ENCODE data around the gene HDAC10. TPM values are rescaled to one million over a fixed set of nuclear protein-coding genes. Genes with fewer than 3 reads are reported as not detected.
A peak's percentile ranks its signal among the peaks of the same experiment; 100 is the strongest.
"Not testable (repeated sequence)": the region's sequence is repeated elsewhere in the genome, so short reads cannot be mapped to it uniquely, and the experiment has no call there.

The HDAC10 gene
- total and polyA plus RNA-seq, 7 donors: 7.2 to 47.4 (median 12.5) TPM

DNA sequence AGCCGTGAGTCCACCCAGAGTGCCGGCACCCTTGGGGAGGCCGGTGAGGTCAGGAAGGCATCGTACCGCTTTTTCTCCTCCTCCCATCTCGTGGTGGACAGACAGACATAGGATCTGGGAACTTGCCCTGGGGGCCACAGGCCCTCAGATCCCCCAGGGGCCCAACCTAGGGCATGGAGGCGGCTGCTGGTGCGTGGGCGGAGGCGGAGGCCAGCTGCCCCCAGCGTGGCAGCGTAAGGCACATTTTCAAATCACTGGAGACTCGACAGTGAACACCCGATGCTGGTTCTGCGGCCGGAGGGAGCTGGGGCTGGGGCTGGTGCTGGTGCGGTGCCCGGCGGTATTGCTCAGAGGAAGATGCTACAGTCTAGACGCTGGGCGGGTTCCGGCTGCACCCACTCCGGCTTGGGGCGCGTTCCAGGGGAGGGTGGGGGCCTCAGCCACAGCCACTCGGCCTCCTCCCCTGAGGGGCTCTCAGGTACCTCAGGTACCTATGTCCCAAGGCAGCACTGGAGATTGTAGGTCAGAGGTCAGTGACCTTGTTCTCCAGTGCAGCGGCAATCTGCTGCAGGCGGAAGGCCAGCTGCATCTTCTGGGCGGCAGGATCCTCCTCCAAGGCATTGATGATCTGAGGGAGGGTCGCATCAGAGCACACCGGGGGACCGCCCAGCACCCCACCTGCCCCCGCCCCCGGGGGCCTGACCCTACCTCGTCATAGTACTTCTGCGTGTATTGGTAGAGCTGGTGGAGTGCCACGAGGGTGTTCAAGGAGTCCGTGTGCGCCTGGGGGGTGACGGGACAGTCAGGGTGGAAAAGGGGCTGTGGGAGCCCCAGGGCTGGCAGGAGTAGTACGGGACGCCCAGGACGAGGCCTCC lies 24.4 kb upstream of the HDAC10 start:
- Histone ChIP-seq H3K27me3 (peaks cover 4 to 26% (median 18%) of the 10 kb centered on the region in 3 donors), H3K36me3 (peaks cover 30 to 55% (median 45%) of the 10 kb centered on the region in 4 donors), H3K4me1 (peaks cover 0 to 26% (median 25%) of the 10 kb centered on the region in 4 donors), H3K9me3 (no peaks in the 10 kb centered on the region), H3K27ac (peak overlapping the region; percentile 6 to 65 (median 56)), H3K4me3 (no peak overlapping the region)
- DNase-seq: no peak
- TF ChIP-seq POLR2A (IDR thresholded peaks at IDR 0.05) (no peak), POLR2AphosphoS5 (IDR thresholded peaks at IDR 0.05) (no peak), EP300 (IDR thresholded peaks at IDR 0.05) (no peak)
- TF ChIP-seq, protein P1, sequence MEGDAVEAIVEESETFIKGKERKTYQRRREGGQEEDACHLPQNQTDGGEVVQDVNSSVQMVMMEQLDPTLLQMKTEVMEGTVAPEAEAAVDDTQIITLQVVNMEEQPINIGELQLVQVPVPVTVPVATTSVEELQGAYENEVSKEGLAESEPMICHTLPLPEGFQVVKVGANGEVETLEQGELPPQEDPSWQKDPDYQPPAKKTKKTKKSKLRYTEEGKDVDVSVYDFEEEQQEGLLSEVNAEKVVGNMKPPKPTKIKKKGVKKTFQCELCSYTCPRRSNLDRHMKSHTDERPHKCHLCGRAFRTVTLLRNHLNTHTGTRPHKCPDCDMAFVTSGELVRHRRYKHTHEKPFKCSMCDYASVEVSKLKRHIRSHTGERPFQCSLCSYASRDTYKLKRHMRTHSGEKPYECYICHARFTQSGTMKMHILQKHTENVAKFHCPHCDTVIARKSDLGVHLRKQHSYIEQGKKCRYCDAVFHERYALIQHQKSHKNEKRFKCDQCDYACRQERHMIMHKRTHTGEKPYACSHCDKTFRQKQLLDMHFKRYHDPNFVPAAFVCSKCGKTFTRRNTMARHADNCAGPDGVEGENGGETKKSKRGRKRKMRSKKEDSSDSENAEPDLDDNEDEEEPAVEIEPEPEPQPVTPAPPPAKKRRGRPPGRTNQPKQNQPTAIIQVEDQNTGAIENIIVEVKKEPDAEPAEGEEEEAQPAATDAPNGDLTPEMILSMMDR (IDR thresholded peaks at IDR 0.05): no peak
- 90 to 93% methylated on average over 43 of the region's 43 CpGs for WGBS, 2 donors
- intact Hi-C loops (cut with DNase I): loop anchor here (1.0 to 2.0 kb wide), 2 partner anchors 51 to 67 kb away; partner anchors contain the start of gene PPP6R2

DNA sequence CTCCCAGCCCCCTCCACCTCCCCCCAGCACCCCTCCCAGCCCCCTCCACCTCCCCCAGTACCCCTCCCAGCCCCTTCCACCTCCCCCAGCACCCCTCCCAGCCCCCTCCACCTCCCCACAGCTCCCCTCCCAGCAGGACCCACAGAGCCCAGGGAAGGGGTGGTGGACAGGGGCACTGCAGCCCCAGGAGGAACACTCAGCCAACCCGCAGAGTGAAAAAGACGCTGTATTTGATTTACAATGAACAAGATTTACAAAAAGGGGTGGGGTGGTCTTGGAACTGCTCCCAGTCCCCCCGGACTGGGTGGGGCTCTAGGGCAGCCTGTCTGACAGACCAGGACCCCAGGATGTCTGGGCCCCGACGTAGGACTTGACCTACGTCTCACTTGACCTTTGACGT lies 23.7 kb upstream of the HDAC10 start:
- no peak overlapping the region for H3K4me3 ChIP-seq
- peaks cover 25 to 49% (median 39%) of the 10 kb centered on the region in 4 donors for H3K36me3 ChIP-seq
- DNase-seq: no peak
- peaks cover 4 to 27% (median 21%) of the 10 kb centered on the region in 3 donors for H3K27me3 ChIP-seq
- TF ChIP-seq EP300 (IDR thresholded peaks at IDR 0.05) (no peak), POLR2A (IDR thresholded peaks at IDR 0.05) (no peak), POLR2AphosphoS5 (IDR thresholded peaks at IDR 0.05) (no peak)
- TF ChIP-seq, protein P1 (IDR thresholded peaks at IDR 0.05): peak in 1 of 4 experiments; percentile 4
- H3K27ac ChIP-seq: peak overlapping the region in 2 of 4 donors; percentile 34 to 38
- 69% methylated on average over 7 of the region's 7 CpGs for WGBS, 2 donors
- no peaks in the 10 kb centered on the region for H3K9me3 ChIP-seq
- peaks cover 0 to 31% (median 30%) of the 10 kb centered on the region in 4 donors for H3K4me1 ChIP-seq
- intact Hi-C loops (cut with DNase I): loop anchor here (1.0 to 2.0 kb wide), 2 partner anchors 52 to 68 kb away; partner anchors contain the start of gene PPP6R2

DNA sequence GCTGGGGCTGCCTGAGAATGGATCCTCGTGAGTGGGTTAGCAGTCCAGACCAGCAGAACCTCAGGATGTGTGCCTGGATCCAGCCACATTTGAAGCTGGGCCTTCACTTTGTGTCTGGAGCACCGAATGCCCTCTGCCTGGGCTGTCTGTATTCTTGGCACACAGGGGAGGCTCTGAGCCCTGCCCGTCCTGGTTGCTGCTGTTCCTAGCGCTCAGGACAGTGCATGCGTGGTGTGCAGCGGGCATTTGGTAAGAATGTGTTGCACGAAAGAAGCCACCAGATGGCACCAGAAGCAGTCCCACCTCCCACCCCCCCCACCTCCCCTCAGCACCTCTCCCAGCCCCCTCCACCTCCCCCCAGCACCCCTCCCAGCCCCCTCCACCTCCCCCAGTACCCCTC lies 23.2 kb upstream of the HDAC10 start:
- no peaks in the 10 kb centered on the region for H3K9me3 ChIP-seq
- TF ChIP-seq EP300 (IDR thresholded peaks at IDR 0.05): no peak
- TF ChIP-seq, protein P1 (IDR thresholded peaks at IDR 0.05): peak in 1 of 4 experiments; percentile 31
- DNase-seq: no peak
- no peak overlapping the region for H3K4me3 ChIP-seq
- peaks cover 20 to 44% (median 35%) of the 10 kb centered on the region in 4 donors for H3K36me3 ChIP-seq
- no peak overlapping the region for H3K27ac ChIP-seq
- H3K4me1 ChIP-seq: peaks cover 0 to 36% (median 34%) of the 10 kb centered on the region in 4 donors
- 24 to 29% methylated on average over 7 of the region's 7 CpGs for WGBS, 2 donors
- intact Hi-C loops (cut with DNase I): loop anchor here (2.0 kb wide), 1 partner anchor 68 kb away; the partner anchor contains the start of gene PPP6R2
- peaks cover 4 to 27% (median 23%) of the 10 kb centered on the region in 3 donors for H3K27me3 ChIP-seq

DNA sequence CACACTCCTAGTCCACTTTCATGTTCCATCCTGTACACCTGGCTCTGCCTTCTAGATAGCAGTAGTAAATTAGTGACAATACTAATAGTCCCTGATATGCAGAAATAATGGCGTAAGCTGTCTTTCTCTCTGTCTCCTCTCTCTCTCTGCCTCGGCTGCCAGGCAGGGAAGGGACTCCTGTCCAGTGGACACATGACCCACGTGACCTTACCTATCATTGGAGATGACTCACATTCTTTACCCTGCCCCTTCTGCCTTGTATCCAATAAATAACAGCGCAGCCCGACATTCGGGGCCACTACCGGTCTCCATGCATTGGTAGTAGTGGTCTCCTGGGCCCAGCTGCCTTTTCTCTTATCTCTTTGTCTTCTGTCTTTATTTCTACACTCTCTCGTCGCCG lies 22.7 kb upstream of the HDAC10 start:
- intact Hi-C loops (cut with DNase I): loop anchor here (2.0 kb wide), 1 partner anchor 69 kb away; the partner anchor contains the start of gene PPP6R2
- WGBS, 2 donors: 84 to 90% methylated on average over 10 of the region's 10 CpGs
- not testable (repeated sequence) for H3K27ac ChIP-seq

DNA sequence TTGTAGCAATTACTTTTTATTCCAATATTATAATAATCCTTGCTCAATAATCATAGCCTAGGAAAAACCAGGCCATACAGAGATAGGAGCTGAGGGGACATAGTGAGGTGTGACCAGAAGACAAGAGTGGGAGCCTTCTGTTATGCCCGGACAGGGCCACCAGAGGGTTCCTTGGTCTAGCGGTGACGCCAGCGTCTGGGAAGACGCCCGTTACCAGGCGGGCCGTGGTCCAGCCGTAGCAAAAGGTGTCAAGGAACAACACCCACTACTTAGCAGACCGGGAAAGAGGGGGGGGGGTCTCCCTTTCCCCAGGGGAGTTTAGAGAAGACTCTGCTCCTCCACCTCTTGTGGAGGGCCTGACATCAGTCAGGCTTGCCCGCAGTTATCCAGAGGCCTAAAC lies 22.3 kb upstream of the HDAC10 start:
- WGBS, 2 donors: 45 to 69% methylated on average over 11 of the region's 11 CpGs
- DNase-seq; H3K4me3 ChIP-seq; intact Hi-C loops (cut with DNase I); H3K27ac ChIP-seq; H3K9me3 ChIP-seq: not testable (repeated sequence)
- H3K27me3 ChIP-seq: peaks cover 4 to 27% (median 23%) of the 10 kb centered on the region in 3 donors
- H3K36me3 ChIP-seq: peaks cover 10 to 34% (median 26%) of the 10 kb centered on the region in 4 donors
- peaks cover 0 to 41% (median 38%) of the 10 kb centered on the region in 4 donors for H3K4me1 ChIP-seq

More for the DNA sequence above, 22.7 kb upstream of the HDAC10 start:
- Histone ChIP-seq H3K36me3 (peaks cover 15 to 39% (median 30%) of the 10 kb centered on the region in 4 donors), H3K27me3 (peaks cover 4 to 27% (median 23%) of the 10 kb centered on the region in 3 donors), H3K4me1 (peaks cover 0 to 41% (median 36%) of the 10 kb centered on the region in 4 donors)
- H3K9me3 ChIP-seq, H3K4me3 ChIP-seq, DNase-seq: not testable (repeated sequence)
